SK-N-SH treated with all-trans-retinoic acid at 6 μM for 48 hours (cell line): ENCODE measurements around the gene SULT1A1.

Source experiments
- ATAC-seq: fragments of 200-7000 bp; cut with Tn5 transposase; 3 replicates; pipeline ENCODE4 v1.9.1; 2020; ENCODE audit warnings: mild to moderate bottlenecking, moderate library complexity
- ARNTL ChIP-seq: fragments of 450-650 bp; formaldehyde crosslinking; IDR thresholded peaks from 2 replicates; pipeline ENCODE4 v1.5.0; 2020; ENCODE audit warnings: low read depth, mild to moderate bottlenecking, moderate library complexity, borderline replicate concordance
- BACH2 ChIP-seq: fragments of 250-450 bp; sonication (Bioruptor Pico); IDR thresholded peaks from 2 replicates; pipeline ENCODE4 v1.9.0; 2021; ENCODE audit warnings: mild to moderate bottlenecking, borderline replicate concordance
- CSDC2 ChIP-seq: fragments of 250-450 bp; sonication (Bioruptor Pico); IDR thresholded peaks from 2 replicates; pipeline ENCODE4 v1.5.0; 2020; ENCODE audit warnings: mild to moderate bottlenecking, moderate library complexity
- ESRRG ChIP-seq: fragments of 250-450 bp; sonication (Bioruptor Pico); IDR thresholded peaks from 2 replicates; pipeline ENCODE4 v1.6.1; 2021; ENCODE audit warnings: mild to moderate bottlenecking
- GLIS3 ChIP-seq: fragments of 250-450 bp; sonication (Bioruptor Pico); IDR thresholded peaks from 2 replicates; pipeline ENCODE4 v1.5.0; 2020; ENCODE audit warnings: mild to moderate bottlenecking, moderate library complexity
- ISL1 ChIP-seq: fragments of 250-450 bp; sonication (Bioruptor Pico); IDR thresholded peaks from 2 replicates; pipeline ENCODE4 v2.1.2; 2022; ENCODE audit warnings: mild to moderate bottlenecking, moderate library complexity
- OSR1 ChIP-seq: fragments of 250-450 bp; sonication (Bioruptor Pico); IDR thresholded peaks from 2 replicates; pipeline ENCODE4 v1.8.0; 2022; ENCODE audit warnings: moderate library complexity, mild to moderate bottlenecking, inconsistent platforms
- PPARA ChIP-seq: fragments of 250-450 bp; sonication (Bioruptor Pico); IDR thresholded peaks from 2 replicates; pipeline ENCODE4 v1.5.0; 2020; ENCODE audit warnings: mild to moderate bottlenecking, borderline replicate concordance
- RARB ChIP-seq: fragments of 250-450 bp; sonication (Bioruptor Pico); IDR thresholded peaks from 2 replicates; pipeline ENCODE4 v1.8.0; 2021; ENCODE audit warnings: mild to moderate bottlenecking, moderate library complexity
- SNAI2 ChIP-seq: fragments of 250-450 bp; sonication (Bioruptor Pico); IDR thresholded peaks from 2 replicates; pipeline ENCODE4 v1.5.0; 2020; ENCODE audit warnings: mild to moderate bottlenecking, moderate library complexity
- TCF4 ChIP-seq: fragments of 250-450 bp; sonication (Bioruptor Pico); IDR thresholded peaks from 2 replicates; pipeline ENCODE4 v1.8.0; 2021; ENCODE audit warnings: mild to moderate bottlenecking, moderate library complexity, borderline replicate concordance
- TOX ChIP-seq: fragments of 250-450 bp; sonication (Bioruptor Pico); IDR thresholded peaks from 2 replicates; pipeline ENCODE4 v1.8.0; 2021; ENCODE audit warnings: mild to moderate bottlenecking, moderate library complexity, borderline replicate concordance
- ZC3H10 ChIP-seq: fragments of 250-450 bp; sonication (Bioruptor Pico); IDR thresholded peaks from 2 replicates; pipeline ENCODE4 v1.5.1; 2021; ENCODE audit warnings: mild to moderate bottlenecking, moderate library complexity
- ZFP3 ChIP-seq: fragments of 250-450 bp; sonication (Bioruptor Pico); IDR thresholded peaks from 2 replicates; pipeline ENCODE4 v1.5.0; 2020; ENCODE audit warnings: mild to moderate bottlenecking, moderate library complexity
- ZFP30 ChIP-seq: fragments of 450-650 bp; formaldehyde crosslinking; IDR thresholded peaks from 2 replicates; pipeline ENCODE4 v1.5.0; 2022; ENCODE audit warnings: mild to moderate bottlenecking, moderate library complexity
- ZNF565 ChIP-seq: fragments of 450-650 bp; formaldehyde crosslinking; conservative IDR thresholded peaks from 2 replicates; pipeline ENCODE4 v1.5.0; 2020; ENCODE audit warnings: low read depth, mild to moderate bottlenecking, moderate library complexity
- ZNF8 ChIP-seq: fragments of 450-650 bp; formaldehyde crosslinking; IDR thresholded peaks from 2 replicates; pipeline ENCODE4 v1.5.0; 2020; ENCODE audit warnings: mild to moderate bottlenecking, moderate library complexity
- TF ChIP-seq, protein P1 (sequence below): fragments of 250-450 bp; sonication (Bioruptor Pico); IDR thresholded peaks from 2 replicates; pipeline ENCODE4 v1.5.1; 2020; ENCODE audit warnings: low read depth, mild to moderate bottlenecking, moderate library complexity
- TF ChIP-seq, protein P2 (sequence below): fragments of 250-450 bp; sonication (Bioruptor Pico); IDR thresholded peaks from 2 replicates; pipeline ENCODE4 v1.5.1; 2021; ENCODE audit warnings: mild to moderate bottlenecking, moderate library complexity
- TF ChIP-seq, protein P3 (sequence below): fragments of 250-450 bp; sonication (Bioruptor Pico); IDR thresholded peaks from 2 replicates; pipeline ENCODE4 v1.8.0; 2020; ENCODE audit warnings: mild to moderate bottlenecking, moderate library complexity, borderline replicate concordance
- TF ChIP-seq, protein P4 (sequence below): fragments of 250-450 bp; sonication (Bioruptor Pico); IDR thresholded peaks from 2 replicates; pipeline ENCODE4 v1.8.0; 2021; ENCODE audit warnings: low read depth, mild to moderate bottlenecking, moderate library complexity, borderline replicate concordance
- TF ChIP-seq, protein P5 (sequence below): fragments of 250-450 bp; sonication (Bioruptor Pico); IDR thresholded peaks from 2 replicates; pipeline ENCODE4 v1.5.0; 2020; ENCODE audit warnings: mild to moderate bottlenecking, moderate library complexity

Gene SULT1A1

DNA sequence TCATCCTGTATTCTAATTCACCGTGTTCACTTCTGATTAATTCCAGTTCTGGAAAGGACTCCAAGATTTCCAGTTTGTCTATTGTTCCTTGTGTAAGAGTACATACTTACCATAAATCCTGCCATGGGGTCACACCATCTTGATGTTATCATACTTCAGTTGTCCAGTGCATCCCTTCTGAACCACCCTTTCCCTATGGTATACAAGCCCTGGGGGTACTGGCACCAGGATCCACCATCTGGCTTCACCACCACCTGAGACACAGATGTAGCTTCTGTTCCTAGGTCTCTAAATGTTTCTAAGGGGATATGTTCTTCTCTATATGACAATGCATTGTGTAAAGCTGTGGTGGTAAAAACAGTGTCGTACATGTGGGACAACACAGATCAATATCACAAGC lies 34.9 kb downstream of the SULT1A1 start:
- TF ChIP-seq TCF4 (peak; percentile 22; the same call in 1 of the 2 replicates), ZNF8 (peak; percentile 94)
- TF ChIP-seq, protein P1, sequence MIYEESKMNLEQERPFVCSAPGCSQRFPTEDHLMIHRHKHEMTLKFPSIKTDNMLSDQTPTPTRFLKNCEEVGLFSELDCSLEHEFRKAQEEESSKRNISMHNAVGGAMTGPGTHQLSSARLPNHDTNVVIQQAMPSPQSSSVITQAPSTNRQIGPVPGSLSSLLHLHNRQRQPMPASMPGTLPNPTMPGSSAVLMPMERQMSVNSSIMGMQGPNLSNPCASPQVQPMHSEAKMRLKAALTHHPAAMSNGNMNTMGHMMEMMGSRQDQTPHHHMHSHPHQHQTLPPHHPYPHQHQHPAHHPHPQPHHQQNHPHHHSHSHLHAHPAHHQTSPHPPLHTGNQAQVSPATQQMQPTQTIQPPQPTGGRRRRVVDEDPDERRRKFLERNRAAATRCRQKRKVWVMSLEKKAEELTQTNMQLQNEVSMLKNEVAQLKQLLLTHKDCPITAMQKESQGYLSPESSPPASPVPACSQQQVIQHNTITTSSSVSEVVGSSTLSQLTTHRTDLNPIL = no peak
- TF ChIP-seq, all 23 proteins: peak for 2
- no peak for ATAC-seq

DNA sequence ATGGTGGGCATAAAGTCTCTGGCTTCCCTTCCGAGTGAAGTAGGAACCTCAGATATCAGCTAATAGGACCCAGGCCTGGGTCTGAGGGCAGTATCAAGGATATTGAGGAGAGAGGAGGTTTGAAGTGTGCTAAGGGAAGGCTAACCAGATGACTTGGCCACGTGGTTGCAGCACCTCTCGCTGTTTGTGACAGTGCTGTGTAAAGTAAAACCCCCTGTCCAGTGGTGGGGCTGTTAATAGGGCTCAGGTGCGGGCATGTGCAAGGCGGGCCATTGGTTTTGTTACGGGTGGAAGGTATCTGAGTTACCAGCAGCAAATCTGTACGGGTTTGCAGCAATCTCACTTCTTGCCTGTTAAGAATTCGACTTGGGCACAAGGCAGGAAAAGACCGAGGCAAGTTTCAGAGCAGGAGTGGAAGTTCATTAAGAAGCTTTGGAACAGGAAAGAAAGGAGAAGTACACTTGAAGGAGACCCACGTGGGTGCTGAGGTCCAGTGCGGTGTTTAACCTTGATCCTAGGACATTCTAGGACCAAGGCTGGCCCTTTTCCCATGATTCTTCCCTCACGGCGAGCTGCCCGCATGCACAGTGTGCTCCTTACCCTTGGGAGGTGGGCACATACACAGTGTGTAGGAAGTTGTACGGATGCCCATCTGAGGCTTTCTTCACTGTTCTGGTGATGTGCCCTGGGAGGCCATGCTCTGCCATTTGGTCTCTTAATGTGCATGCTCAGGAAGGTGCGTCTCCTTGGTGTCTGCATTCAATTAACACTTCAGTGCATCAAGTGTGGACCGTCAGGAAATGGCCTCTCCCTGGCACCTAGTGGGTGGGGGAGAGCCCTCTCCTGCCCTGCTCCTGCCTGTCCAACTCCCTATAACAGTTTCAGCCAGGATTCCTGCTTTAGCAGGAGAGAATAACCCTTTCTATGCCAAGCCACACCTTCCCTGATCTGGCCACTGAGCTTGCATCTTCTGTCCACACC lies 35.8 kb downstream of the SULT1A1 start:
- TF ChIP-seq GLIS3 (CRISPR knock-in tag) (no peak), ZNF565 (CRISPR knock-in tag) (no peak), ZNF8 (no peak), TOX (no peak), ZFP3 (CRISPR knock-in tag) (no peak), ESRRG (no peak), PPARA (CRISPR knock-in tag) (no peak), SNAI2 (CRISPR knock-in tag) (no peak)
- TF ChIP-seq, protein P2, sequence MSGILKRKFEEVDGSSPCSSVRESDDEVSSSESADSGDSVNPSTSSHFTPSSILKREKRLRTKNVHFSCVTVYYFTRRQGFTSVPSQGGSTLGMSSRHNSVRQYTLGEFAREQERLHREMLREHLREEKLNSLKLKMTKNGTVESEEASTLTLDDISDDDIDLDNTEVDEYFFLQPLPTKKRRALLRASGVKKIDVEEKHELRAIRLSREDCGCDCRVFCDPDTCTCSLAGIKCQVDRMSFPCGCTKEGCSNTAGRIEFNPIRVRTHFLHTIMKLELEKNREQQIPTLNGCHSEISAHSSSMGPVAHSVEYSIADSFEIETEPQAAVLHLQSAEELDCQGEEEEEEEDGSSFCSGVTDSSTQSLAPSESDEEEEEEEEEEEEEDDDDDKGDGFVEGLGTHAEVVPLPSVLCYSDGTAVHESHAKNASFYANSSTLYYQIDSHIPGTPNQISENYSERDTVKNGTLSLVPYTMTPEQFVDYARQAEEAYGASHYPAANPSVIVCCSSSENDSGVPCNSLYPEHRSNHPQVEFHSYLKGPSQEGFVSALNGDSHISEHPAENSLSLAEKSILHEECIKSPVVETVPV (CRISPR knock-in tag) = no peak
- TF ChIP-seq, protein P3, sequence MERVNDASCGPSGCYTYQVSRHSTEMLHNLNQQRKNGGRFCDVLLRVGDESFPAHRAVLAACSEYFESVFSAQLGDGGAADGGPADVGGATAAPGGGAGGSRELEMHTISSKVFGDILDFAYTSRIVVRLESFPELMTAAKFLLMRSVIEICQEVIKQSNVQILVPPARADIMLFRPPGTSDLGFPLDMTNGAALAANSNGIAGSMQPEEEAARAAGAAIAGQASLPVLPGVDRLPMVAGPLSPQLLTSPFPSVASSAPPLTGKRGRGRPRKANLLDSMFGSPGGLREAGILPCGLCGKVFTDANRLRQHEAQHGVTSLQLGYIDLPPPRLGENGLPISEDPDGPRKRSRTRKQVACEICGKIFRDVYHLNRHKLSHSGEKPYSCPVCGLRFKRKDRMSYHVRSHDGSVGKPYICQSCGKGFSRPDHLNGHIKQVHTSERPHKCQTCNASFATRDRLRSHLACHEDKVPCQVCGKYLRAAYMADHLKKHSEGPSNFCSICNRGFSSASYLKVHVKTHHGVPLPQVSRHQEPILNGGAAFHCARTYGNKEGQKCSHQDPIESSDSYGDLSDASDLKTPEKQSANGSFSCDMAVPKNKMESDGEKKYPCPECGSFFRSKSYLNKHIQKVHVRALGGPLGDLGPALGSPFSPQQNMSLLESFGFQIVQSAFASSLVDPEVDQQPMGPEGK = no peak
- TF ChIP-seq, protein P4, sequence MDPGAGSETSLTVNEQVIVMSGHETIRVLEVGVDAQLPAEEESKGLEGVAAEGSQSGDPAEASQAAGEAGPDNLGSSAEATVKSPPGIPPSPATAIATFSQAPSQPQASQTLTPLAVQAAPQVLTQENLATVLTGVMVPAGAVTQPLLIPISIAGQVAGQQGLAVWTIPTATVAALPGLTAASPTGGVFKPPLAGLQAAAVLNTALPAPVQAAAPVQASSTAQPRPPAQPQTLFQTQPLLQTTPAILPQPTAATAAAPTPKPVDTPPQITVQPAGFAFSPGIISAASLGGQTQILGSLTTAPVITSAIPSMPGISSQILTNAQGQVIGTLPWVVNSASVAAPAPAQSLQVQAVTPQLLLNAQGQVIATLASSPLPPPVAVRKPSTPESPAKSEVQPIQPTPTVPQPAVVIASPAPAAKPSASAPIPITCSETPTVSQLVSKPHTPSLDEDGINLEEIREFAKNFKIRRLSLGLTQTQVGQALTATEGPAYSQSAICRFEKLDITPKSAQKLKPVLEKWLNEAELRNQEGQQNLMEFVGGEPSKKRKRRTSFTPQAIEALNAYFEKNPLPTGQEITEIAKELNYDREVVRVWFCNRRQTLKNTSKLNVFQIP = no peak
- ATAC-seq = no peak

DNA sequence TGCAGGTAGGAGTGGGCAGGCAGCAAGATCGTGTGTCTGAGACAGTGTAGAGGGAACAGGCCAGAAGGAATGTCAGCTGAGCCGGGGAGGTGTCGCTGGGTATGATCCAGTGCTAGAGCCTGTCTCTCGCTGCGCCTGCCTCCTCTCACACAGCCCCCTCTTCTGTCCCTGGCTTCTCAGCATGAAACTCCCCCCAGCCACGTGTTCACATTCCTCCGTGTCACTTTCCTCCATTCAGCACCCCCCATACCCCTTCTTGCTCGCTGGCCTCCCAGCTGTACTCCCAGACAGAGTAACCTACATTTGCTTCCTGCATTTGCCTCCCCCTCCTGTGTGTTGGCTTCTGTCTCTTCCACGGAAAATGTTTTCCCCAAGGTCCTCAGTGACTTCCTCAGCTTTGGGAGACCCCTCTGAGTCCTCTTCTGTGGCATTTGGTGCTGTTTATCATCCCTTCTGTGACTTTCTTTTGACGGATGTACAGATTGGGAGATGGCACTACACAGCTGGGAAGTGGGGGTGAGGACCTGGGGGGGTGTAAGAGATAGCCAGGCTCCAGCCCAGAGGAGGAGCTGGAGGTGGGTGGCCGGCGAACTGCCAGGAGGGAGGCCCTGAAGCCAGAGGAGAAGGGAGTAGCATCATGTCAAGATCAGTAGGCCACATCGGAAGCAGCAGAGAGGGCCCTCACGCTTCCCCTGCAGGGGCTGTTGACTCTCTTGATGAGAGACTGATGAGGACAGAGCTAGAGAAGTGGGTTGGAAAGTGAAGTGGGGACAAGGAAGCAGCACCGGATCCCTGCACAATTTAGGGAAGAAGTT lies 36.9 kb downstream of the SULT1A1 start:
- no peak for ATAC-seq
- TF ChIP-seq ZNF565 (CRISPR knock-in tag) (no peak), ARNTL (no peak), ZC3H10 (no peak), TOX (no peak), BACH2 (no peak), CSDC2 (CRISPR knock-in tag) (no peak), ZNF8 (no peak), ZFP30 (CRISPR knock-in tag) (no peak), ISL1 (no peak), OSR1 (no peak), RARB (CRISPR knock-in tag) (no peak), PPARA (CRISPR knock-in tag) (no peak), GLIS3 (CRISPR knock-in tag) (no peak)
- TF ChIP-seq, protein P2 (CRISPR knock-in tag) = no peak
- TF ChIP-seq, protein P5, sequence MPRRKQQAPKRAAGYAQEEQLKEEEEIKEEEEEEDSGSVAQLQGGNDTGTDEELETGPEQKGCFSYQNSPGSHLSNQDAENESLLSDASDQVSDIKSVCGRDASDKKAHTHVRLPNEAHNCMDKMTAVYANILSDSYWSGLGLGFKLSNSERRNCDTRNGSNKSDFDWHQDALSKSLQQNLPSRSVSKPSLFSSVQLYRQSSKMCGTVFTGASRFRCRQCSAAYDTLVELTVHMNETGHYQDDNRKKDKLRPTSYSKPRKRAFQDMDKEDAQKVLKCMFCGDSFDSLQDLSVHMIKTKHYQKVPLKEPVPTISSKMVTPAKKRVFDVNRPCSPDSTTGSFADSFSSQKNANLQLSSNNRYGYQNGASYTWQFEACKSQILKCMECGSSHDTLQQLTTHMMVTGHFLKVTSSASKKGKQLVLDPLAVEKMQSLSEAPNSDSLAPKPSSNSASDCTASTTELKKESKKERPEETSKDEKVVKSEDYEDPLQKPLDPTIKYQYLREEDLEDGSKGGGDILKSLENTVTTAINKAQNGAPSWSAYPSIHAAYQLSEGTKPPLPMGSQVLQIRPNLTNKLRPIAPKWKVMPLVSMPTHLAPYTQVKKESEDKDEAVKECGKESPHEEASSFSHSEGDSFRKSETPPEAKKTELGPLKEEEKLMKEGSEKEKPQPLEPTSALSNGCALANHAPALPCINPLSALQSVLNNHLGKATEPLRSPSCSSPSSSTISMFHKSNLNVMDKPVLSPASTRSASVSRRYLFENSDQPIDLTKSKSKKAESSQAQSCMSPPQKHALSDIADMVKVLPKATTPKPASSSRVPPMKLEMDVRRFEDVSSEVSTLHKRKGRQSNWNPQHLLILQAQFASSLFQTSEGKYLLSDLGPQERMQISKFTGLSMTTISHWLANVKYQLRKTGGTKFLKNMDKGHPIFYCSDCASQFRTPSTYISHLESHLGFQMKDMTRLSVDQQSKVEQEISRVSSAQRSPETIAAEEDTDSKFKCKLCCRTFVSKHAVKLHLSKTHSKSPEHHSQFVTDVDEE (CRISPR knock-in tag) = no peak
- TF ChIP-seq, protein P3 = no peak
